Kidney epithelial cell (primary cell): ENCODE results near the gene EAF1. TPM values are rescaled to one million over a fixed set of nuclear protein-coding genes. Genes with fewer than 3 reads are reported as not detected.

Experiments
- DNase-seq: peaks from one replicate; pipeline ENCODE4 v3.0.0-alpha.2; 2010; ENCODE audit warnings: low read depth
- H3K27me3 ChIP-seq: 2 replicates; pipeline ENCODE4 v1.6.0; 2011; ENCODE audit warnings: low read length; ENCODE audit not compliant: control insufficient read depth, insufficient read depth
- H3K36me3 ChIP-seq: 2 replicates; pipeline ENCODE4 v1.5.1; 2011; ENCODE audit warnings: low read length; ENCODE audit not compliant: control insufficient read depth, insufficient read depth
- H3K4me3 ChIP-seq: 2 replicates; pipeline ENCODE4 v1.5.1; 2011; ENCODE audit warnings: low read depth, mild to moderate bottlenecking, control low read depth, low read length
- CTCF ChIP-seq: IDR thresholded peaks from 2 replicates; pipeline ENCODE4 v1.5.1; 2011; ENCODE audit warnings: mild to moderate bottlenecking, moderate library complexity, low read length, control low read depth, inconsistent platforms; ENCODE audit not compliant: insufficient read depth, poor library complexity, severe bottlenecking
- total RNA-seq: library from RNA; depleted of rRNA; stranded (reverse); fragments of >200 nt; gene quantifications from 2 replicates; pipeline ENCODE4 v1.2.3, GENCODE V29; 2015

Gene EAF1
- total RNA-seq, 1 donor from 2014 or later: 35.8 TPM

GRCh38 chr3:15399970-15400369 lies 27.4 kb upstream of the EAF1 start:
- Histone ChIP-seq H3K36me3 (no peaks in the 10 kb centered on the region), H3K4me3 (no peak overlapping the region), H3K27me3 (no peaks in the 10 kb centered on the region)
- TF ChIP-seq CTCF: no peak
- DNase-seq: no peak

GRCh38 chr3:15401936-15402335 lies 25.5 kb upstream of the EAF1 start:
- H3K36me3 ChIP-seq: no peaks in the 10 kb centered on the region
- DNase-seq: no peak
- no peak overlapping the region for H3K4me3 ChIP-seq
- H3K27me3 ChIP-seq: no peaks in the 10 kb centered on the region
- no peak for TF ChIP-seq CTCF

- no peaks in the 10 kb centered on the region for H3K36me3 ChIP-seq
- no peaks in the 10 kb centered on the region for H3K27me3 ChIP-seq
- H3K4me3 ChIP-seq: no peak overlapping the region
- DNase-seq: no peak
- TF ChIP-seq CTCF: no peak
These were observed 23.9 kb upstream of the EAF1 start for GRCh38 chr3:15403495-15403894.

- H3K36me3 ChIP-seq: no peaks in the 10 kb centered on the region
- no peak for TF ChIP-seq CTCF
- DNase-seq: no peak
- no peak overlapping the region for H3K4me3 ChIP-seq
- no peaks in the 10 kb centered on the region for H3K27me3 ChIP-seq
These were observed 23.4 kb upstream of the EAF1 start for GRCh38 chr3:15403965-15404364.

GRCh38 chr3:15404767-15405166 lies 22.6 kb upstream of the EAF1 start:
- H3K36me3 ChIP-seq: no peaks in the 10 kb centered on the region
- DNase-seq: no peak
- TF ChIP-seq CTCF: no peak
- no peak overlapping the region for H3K4me3 ChIP-seq
- no peaks in the 10 kb centered on the region for H3K27me3 ChIP-seq

DNA sequence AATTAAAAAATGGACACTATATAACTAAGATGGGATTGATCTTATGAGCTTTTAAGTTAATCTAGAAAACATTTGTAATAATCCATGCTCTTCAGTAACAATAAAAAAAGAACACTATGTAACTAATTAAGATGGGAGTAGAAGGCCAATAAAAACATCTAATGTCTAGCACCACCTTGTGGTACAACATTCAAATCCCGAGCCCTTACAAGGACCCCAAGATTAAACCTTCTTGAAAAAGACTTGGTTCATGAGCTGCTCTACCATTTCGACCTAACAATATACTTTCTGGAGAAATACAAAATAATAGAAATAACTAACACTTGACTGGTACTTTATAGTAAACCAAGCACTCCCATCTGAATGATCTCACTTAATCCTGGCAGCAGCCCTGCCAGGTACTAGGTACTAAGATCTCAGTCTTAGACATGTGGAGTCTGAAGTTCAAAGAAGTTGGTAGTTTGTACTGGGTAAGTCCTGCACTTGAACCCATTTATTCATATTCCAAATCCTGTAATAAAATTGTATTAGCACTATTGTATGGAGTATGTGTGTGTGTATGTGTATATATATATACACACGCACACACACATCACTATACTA lies 21.8 kb upstream of the EAF1 start:
- DNase-seq: peak; percentile 25
- no peaks in the 10 kb centered on the region for H3K27me3 ChIP-seq
- no peak overlapping the region for H3K4me3 ChIP-seq
- peak; percentile 51 for TF ChIP-seq CTCF
- no peaks in the 10 kb centered on the region for H3K36me3 ChIP-seq
